Fibroblast of lung (primary cell): ENCODE results near the gene HECW1. TPM values are rescaled to one million over a fixed set of nuclear protein-coding genes. Genes with fewer than 3 reads are reported as not detected.

ENCODE experiments used
- DNase-seq, 2 donors: peaks; one replicate each; pipeline versions ENCODE4 v3.0.0 to v3.0.0-alpha.2; 2010; ENCODE audit warnings: low read depth in 2 of 2
- H2AFZ ChIP-seq: 2 replicates; pipeline ENCODE4 v1.5.1; 2012; ENCODE audit warnings: low read length, control low read depth, inconsistent platforms
- H3K27ac ChIP-seq: 2 replicates; pipeline ENCODE4 v1.5.1; 2011; ENCODE audit warnings: low read length, control low read depth; ENCODE audit not compliant: insufficient read depth
- H3K27me3 ChIP-seq: 2 replicates; pipeline ENCODE4 v1.5.1; 2011; ENCODE audit warnings: mild to moderate bottlenecking, low read length; ENCODE audit not compliant: control insufficient read depth, insufficient read depth
- H3K36me3 ChIP-seq: 2 replicates; pipeline ENCODE4 v1.5.1; 2011; ENCODE audit warnings: low read length; ENCODE audit not compliant: control insufficient read depth, insufficient read depth
- H3K4me1 ChIP-seq: 2 replicates; pipeline ENCODE4 v1.5.1; 2011; ENCODE audit warnings: low read length; ENCODE audit not compliant: control insufficient read depth, insufficient read depth; ENCODE audit errors: extremely low read depth
- H3K4me2 ChIP-seq: 2 replicates; pipeline ENCODE4 v1.5.1; 2011; ENCODE audit warnings: low read length, control low read depth; ENCODE audit not compliant: insufficient read depth; ENCODE audit errors: extremely low read depth
- H3K4me3 ChIP-seq, 4 experiments: fragments of 200-600 bp in 1 of 4; sonication (generic) in 1 of 4; replicated peaks in 1 of 4; 2 replicates each; pipeline ENCODE4 v1.5.1; 2011 to 2016; ENCODE audit warnings: low read length in 4 of 4, low read depth in 3 of 4, mild to moderate bottlenecking in 3 of 4, control low read depth in 2 of 4, inconsistent platforms in 1 of 4, mixed read lengths in 1 of 4; ENCODE audit not compliant: insufficient read depth in 1 of 4; ENCODE audit errors: control extremely low read depth in 1 of 4
- H3K79me2 ChIP-seq: 2 replicates; pipeline ENCODE4 v1.5.1; 2012; ENCODE audit warnings: mild to moderate bottlenecking, low read length, inconsistent platforms; ENCODE audit not compliant: control insufficient read depth, insufficient read depth
- H3K9ac ChIP-seq: 2 replicates; pipeline ENCODE4 v1.5.1; 2011; ENCODE audit warnings: mild to moderate bottlenecking, low read length, control low read depth; ENCODE audit not compliant: insufficient read depth
- H3K9me3 ChIP-seq: 2 replicates; pipeline ENCODE4 v1.5.1; 2012; ENCODE audit warnings: low read depth, low read length; ENCODE audit not compliant: control insufficient read depth, insufficient read depth
- H4K20me1 ChIP-seq: 2 replicates; pipeline ENCODE4 v1.5.1; 2011; ENCODE audit warnings: low read length; ENCODE audit not compliant: control insufficient read depth, insufficient read depth; ENCODE audit errors: extremely low read depth
- EZH2 ChIP-seq: IDR thresholded peaks from 2 replicates; pipeline ENCODE4 v1.5.1; 2012; ENCODE audit warnings: low read length, control low read depth, mild to moderate bottlenecking; ENCODE audit errors: missing control alignments
- polyA plus RNA-seq, 2 donors: library from polyadenylated mRNA; depleted of rRNA in 1 of 2; stranded (reverse) in 1 of 2; unstranded in 1 of 2; fragments of >200 nt; gene quantifications; 2 replicates each; pipeline ENCODE4 v1.2.1, GENCODE V29; 2011 to 2012; ENCODE audit warnings: missing spikeins in 1 of 2
- total RNA-seq: library from RNA; depleted of rRNA; stranded (reverse); fragments of >200 nt; gene quantifications from 2 replicates; pipeline ENCODE4 v1.2.1, GENCODE V29; 2014
- TF ChIP-seq, protein P1 (sequence below), 2 donors: IDR thresholded peaks in 1 of 2; conservative IDR thresholded peaks in 1 of 2; 1 replicate in 1 of 2; 2 replicates in 1 of 2; pipeline ENCODE4 v1.5.1; 2011 to 2012; ENCODE audit warnings: low read length in 2 of 2, control low read depth in 1 of 2, inconsistent platforms in 1 of 2, low read depth in 1 of 2, mild to moderate bottlenecking in 1 of 2

The HECW1 gene
- total and polyA plus RNA-seq, 2 donors (not counting 1 experiment from before 2014, with no cell fraction given), result 1.1 to 6.1 TPM

DNA sequence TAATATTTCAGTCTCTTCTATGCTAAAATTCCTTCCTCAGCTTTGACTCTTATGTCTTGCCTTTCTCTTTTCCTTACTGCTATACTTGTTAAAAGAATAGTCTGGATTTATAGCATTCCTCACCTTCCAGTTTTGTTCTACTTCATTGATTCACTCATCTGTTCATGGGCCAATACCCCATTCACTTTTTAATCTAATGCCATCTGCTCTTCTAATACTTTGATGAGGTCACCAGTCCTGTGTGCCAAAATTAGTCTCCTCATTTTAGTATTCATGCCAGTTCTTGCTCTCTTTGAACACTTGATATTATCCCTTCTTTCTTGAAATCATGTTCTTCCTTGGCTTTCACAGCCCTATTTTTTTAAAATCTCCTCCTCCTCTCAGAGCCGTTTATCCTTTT is 489.8 kb downstream of the HECW1 start:
- DNase-seq, result no peak
- TF ChIP-seq, protein P1, sequence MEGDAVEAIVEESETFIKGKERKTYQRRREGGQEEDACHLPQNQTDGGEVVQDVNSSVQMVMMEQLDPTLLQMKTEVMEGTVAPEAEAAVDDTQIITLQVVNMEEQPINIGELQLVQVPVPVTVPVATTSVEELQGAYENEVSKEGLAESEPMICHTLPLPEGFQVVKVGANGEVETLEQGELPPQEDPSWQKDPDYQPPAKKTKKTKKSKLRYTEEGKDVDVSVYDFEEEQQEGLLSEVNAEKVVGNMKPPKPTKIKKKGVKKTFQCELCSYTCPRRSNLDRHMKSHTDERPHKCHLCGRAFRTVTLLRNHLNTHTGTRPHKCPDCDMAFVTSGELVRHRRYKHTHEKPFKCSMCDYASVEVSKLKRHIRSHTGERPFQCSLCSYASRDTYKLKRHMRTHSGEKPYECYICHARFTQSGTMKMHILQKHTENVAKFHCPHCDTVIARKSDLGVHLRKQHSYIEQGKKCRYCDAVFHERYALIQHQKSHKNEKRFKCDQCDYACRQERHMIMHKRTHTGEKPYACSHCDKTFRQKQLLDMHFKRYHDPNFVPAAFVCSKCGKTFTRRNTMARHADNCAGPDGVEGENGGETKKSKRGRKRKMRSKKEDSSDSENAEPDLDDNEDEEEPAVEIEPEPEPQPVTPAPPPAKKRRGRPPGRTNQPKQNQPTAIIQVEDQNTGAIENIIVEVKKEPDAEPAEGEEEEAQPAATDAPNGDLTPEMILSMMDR (conservative IDR thresholded peaks at IDR 0.05 in 1 of 2, IDR thresholded peaks at IDR 0.05 in 1 of 2; ENCODE audit: low read depth in 1 of 2, low read length in 2 of 2), result no peak
- no peak for TF ChIP-seq EZH2
- H4K20me1 ChIP-seq, result no peaks in the 10 kb centered on the region
- H3K4me2 ChIP-seq, result no peak overlapping the region
- no peak overlapping the region for H3K27ac ChIP-seq
- H3K36me3 ChIP-seq, result peaks cover 6% of the 10 kb centered on the region
- no peaks in the 10 kb centered on the region for H3K4me1 ChIP-seq
- no peak overlapping the region for H2AFZ ChIP-seq
- peaks cover 71% of the 10 kb centered on the region for H3K79me2 ChIP-seq
- H3K9me3 ChIP-seq, result no peaks in the 10 kb centered on the region
- no peak overlapping the region for H3K9ac ChIP-seq
- no peaks in the 10 kb centered on the region for H3K27me3 ChIP-seq
- H3K4me3 ChIP-seq, result no peak overlapping the region

DNA sequence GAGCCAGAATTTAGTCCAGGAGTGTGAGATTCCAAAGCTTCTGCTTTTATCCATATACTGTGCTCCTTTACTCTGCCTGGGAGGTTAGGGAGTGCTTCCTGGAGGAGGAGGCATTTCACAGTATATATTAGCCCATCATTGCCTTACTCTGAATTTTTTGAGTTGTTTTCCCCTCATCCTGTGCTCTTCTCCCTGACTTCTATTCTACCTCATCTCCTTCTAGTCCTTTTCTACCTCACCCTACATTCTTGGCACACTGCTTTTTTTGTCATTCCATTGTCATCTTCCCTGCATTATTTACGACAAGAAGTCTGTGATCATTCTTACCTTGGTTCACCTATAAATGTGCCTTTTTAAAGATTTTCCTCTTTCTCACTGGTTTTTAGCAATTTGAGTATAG is 491.8 kb downstream of the HECW1 start:
- Histone ChIP-seq H3K36me3 (peaks cover 9% of the 10 kb centered on the region), H3K4me3 (no peak overlapping the region), H3K79me2 (peaks cover 81% of the 10 kb centered on the region), H2AFZ (no peak overlapping the region), H3K4me2 (no peak overlapping the region), H3K9me3 (no peaks in the 10 kb centered on the region), H3K27ac (no peak overlapping the region), H3K4me1 (no peaks in the 10 kb centered on the region), H3K9ac (no peak overlapping the region), H4K20me1 (no peaks in the 10 kb centered on the region), H3K27me3 (no peaks in the 10 kb centered on the region)
- DNase-seq, result no peak
- no peak for TF ChIP-seq EZH2
- TF ChIP-seq, protein P1 (conservative IDR thresholded peaks at IDR 0.05 in 1 of 2, IDR thresholded peaks at IDR 0.05 in 1 of 2; ENCODE audit: low read depth in 1 of 2, low read length in 2 of 2), result no peak

DNA sequence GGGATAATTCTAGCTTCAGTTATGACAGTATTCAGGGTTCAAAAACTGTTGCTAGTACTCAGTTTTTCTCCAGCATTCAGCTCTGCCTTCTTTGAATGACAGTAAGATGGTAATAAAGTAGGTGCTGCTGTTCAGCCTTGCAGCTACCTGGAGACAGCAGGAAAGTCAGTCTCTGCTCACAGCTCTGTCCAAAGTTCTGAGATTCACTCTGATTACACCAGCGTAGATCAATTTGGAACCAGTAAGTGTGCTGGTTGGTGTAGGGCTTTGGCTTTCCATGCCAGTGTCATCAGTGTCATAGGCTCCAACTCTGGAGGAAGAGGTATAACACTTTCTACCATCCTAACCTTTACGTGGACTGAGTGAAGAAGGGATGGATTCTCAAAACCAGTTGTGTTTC is 496.6 kb downstream of the HECW1 start:
- no peak overlapping the region for H3K4me3 ChIP-seq
- H3K4me2 ChIP-seq, result no peak overlapping the region
- no peak for DNase-seq
- no peaks in the 10 kb centered on the region for H4K20me1 ChIP-seq
- H3K27ac ChIP-seq, result no peak overlapping the region
- no peak for TF ChIP-seq EZH2
- TF ChIP-seq, protein P1 (conservative IDR thresholded peaks at IDR 0.05 in 1 of 2, IDR thresholded peaks at IDR 0.05 in 1 of 2; ENCODE audit: low read depth in 1 of 2, low read length in 2 of 2), result no peak
- peaks cover 72% of the 10 kb centered on the region for H3K79me2 ChIP-seq
- peaks cover 13% of the 10 kb centered on the region for H3K36me3 ChIP-seq
- no peaks in the 10 kb centered on the region for H3K27me3 ChIP-seq
- H2AFZ ChIP-seq, result no peak overlapping the region
- peaks cover 14% of the 10 kb centered on the region for H3K4me1 ChIP-seq
- H3K9me3 ChIP-seq, result no peaks in the 10 kb centered on the region
- no peak overlapping the region for H3K9ac ChIP-seq
